GM18498 (cell line): Measurements from ENCODE around the gene AMD1.
"Not testable (repeated sequence)": the region's sequence is repeated elsewhere in the genome, so short reads cannot be mapped to it uniquely, and the experiment has no call there.

ENCODE experiments used
- ATAC-seq: cut with Tn5 transposase; IDR thresholded peaks from one replicate; pipeline ENCODE4 v1.9.1; 2021; ENCODE audit warnings: mild to moderate bottlenecking, moderate library complexity; ENCODE audit not compliant: unreplicated experiment

Gene AMD1

GRCh38 chr6:110876806-110877564, 2.4 kb downstream of the AMD1 start:
- no peak for ATAC-seq

- ATAC-seq: no peak
Observed at GRCh38 chr6:110877569-110877968, 3.0 kb downstream of the AMD1 start.

- ATAC-seq: no peak
Observed at GRCh38 chr6:110878751-110879522, 4.4 kb downstream of the AMD1 start.

- ATAC-seq: no peak
Observed at GRCh38 chr6:110880651-110881050, 6.1 kb downstream of the AMD1 start.

GRCh38 chr6:110881546-110882273, 7.1 kb downstream of the AMD1 start:
- no peak for ATAC-seq

- no peak for ATAC-seq
Observed at GRCh38 chr6:110882274-110882619, 7.7 kb downstream of the AMD1 start.

GRCh38 chr6:110882824-110883554, 8.4 kb downstream of the AMD1 start:
- ATAC-seq: no peak

GRCh38 chr6:110884321-110884720, 9.7 kb downstream of the AMD1 start:
- no peak for ATAC-seq

GRCh38 chr6:110885526-110885925, 10.9 kb downstream of the AMD1 start:
- no peak for ATAC-seq

- no peak for ATAC-seq
Observed at GRCh38 chr6:110886555-110887167, 12.1 kb downstream of the AMD1 start.

- ATAC-seq: no peak
Observed at GRCh38 chr6:110890288-110890687, 15.7 kb downstream of the AMD1 start.

GRCh38 chr6:110895907-110896608, 21.5 kb downstream of the AMD1 start:
- no peak for ATAC-seq

- ATAC-seq: no peak
Observed at GRCh38 chr6:110897433-110897832, 22.8 kb downstream of the AMD1 start.

- no peak for ATAC-seq
Observed at GRCh38 chr6:110898111-110898510, 23.5 kb downstream of the AMD1 start.

- no peak for ATAC-seq
Observed at GRCh38 chr6:110900028-110900598, 25.5 kb downstream of the AMD1 start.

- not testable (repeated sequence) for ATAC-seq
Observed at GRCh38 chr6:110901601-110902000, 27.0 kb downstream of the AMD1 start.

- no peak for ATAC-seq
Observed at GRCh38 chr6:110902091-110902490, 27.5 kb downstream of the AMD1 start.

GRCh38 chr6:110906273-110906672, 31.7 kb downstream of the AMD1 start:
- not testable (repeated sequence) for ATAC-seq

- no peak for ATAC-seq
Observed at GRCh38 chr6:110930781-110931180, 56.2 kb downstream of the AMD1 start.

- ATAC-seq: no peak
Observed at GRCh38 chr6:110933912-110934311, 59.3 kb downstream of the AMD1 start.
